GM23248 (cell line): ENCODE data around the gene TRPM3. TPM values are rescaled to one million over a fixed set of nuclear protein-coding genes. Genes with fewer than 3 reads are reported as not detected.

Experiments
- DNase-seq: peaks from one replicate; pipeline ENCODE4 v3.0.0-alpha.2; 2015
- H2AFZ ChIP-seq: fragments of 200-600 bp; sonication (generic); 2 replicates; pipeline ENCODE4 v1.6.1; 2016; ENCODE audit warnings: antibody characterized with exemption
- H3F3A ChIP-seq: fragments of 200-600 bp; sonication (generic); 2 replicates; pipeline ENCODE4 v1.6.1; 2016; ENCODE audit warnings: mild to moderate bottlenecking, antibody characterized with exemption, mixed run types; ENCODE audit not compliant: insufficient read depth
- H3K27ac ChIP-seq: fragments of 200-600 bp; sonication (generic); 2 replicates; pipeline ENCODE4 v1.5.1; 2016; ENCODE audit warnings: mild to moderate bottlenecking
- H3K27me3 ChIP-seq: fragments of 200-600 bp; sonication (generic); replicated peaks from 2 replicates; pipeline ENCODE4 v1.6.1; 2016; ENCODE audit warnings: mild to moderate bottlenecking; ENCODE audit not compliant: insufficient read depth
- H3K36me3 ChIP-seq: fragments of 200-600 bp; sonication (generic); 2 replicates; pipeline ENCODE4 v1.6.1; 2016; ENCODE audit warnings: low read depth, mild to moderate bottlenecking
- H3K4me1 ChIP-seq: fragments of 200-600 bp; sonication (generic); 2 replicates; pipeline ENCODE4 v1.6.1; 2016; ENCODE audit warnings: mild to moderate bottlenecking; ENCODE audit not compliant: insufficient read depth
- H3K4me2 ChIP-seq: fragments of 200-600 bp; sonication (generic); one replicate; pipeline ENCODE4 v1.6.1; 2016; ENCODE audit warnings: mild to moderate bottlenecking; ENCODE audit not compliant: unreplicated experiment
- H3K4me3 ChIP-seq: fragments of 200-600 bp; sonication (generic); 2 replicates; pipeline ENCODE4 v1.5.1; 2016; ENCODE audit warnings: mild to moderate bottlenecking
- H3K79me2 ChIP-seq: fragments of 200-600 bp; sonication (generic); 2 replicates; pipeline ENCODE4 v1.6.1; 2016; ENCODE audit warnings: mild to moderate bottlenecking; ENCODE audit not compliant: insufficient read depth
- H3K9ac ChIP-seq: fragments of 200-600 bp; sonication (generic); 2 replicates; pipeline ENCODE4 v1.6.1; 2016; ENCODE audit warnings: mild to moderate bottlenecking
- H3K9me2 ChIP-seq: fragments of 200-600 bp; sonication (generic); 2 replicates; pipeline ENCODE4 v1.6.1; 2016; ENCODE audit warnings: mixed run types, mild to moderate bottlenecking, moderate library complexity; ENCODE audit not compliant: insufficient read depth
- H3K9me3 ChIP-seq: fragments of 200-600 bp; sonication (generic); one replicate; pipeline ENCODE4 v1.6.1; 2017; ENCODE audit warnings: low read depth
- H4K20me1 ChIP-seq: fragments of 200-600 bp; sonication (generic); 2 replicates; pipeline ENCODE4 v1.6.0; 2016; ENCODE audit not compliant: insufficient read depth
- EZH2 ChIP-seq: fragments of 200-600 bp; sonication (generic); IDR thresholded peaks from 2 replicates; pipeline ENCODE4 v1.6.1; 2018; ENCODE audit warnings: antibody characterized with exemption, mild to moderate bottlenecking; ENCODE audit not compliant: insufficient read depth, poor library complexity, severe bottlenecking
- EZH2phosphoT487 ChIP-seq: fragments of 200-600 bp; sonication (generic); IDR thresholded peaks from 2 replicates; pipeline ENCODE4 v1.6.1; 2018; ENCODE audit warnings: antibody characterized with exemption, moderate library complexity, mild to moderate bottlenecking, low read depth; ENCODE audit not compliant: insufficient read depth
- WGBS, 2 experiments: methylation state at CpG; one replicate each; pipeline ENCODE4 v1.1.6; 2015 to 2017; ENCODE audit warnings: low lambda C conversion rate in 2 of 2, low coverage in 1 of 2; ENCODE audit errors: missing lambda C conversion rate in 2 of 2; 5-methylcytosine and 5-hydroxymethylcytosine counted together
- in situ Hi-C: fragments of 300-500 bp; cut with MboI; formaldehyde crosslinking; loops from 2 replicates; pipeline ENCODE4 v1.15.0; 2020
- polyA plus RNA-seq: library from polyadenylated mRNA; unstranded; fragments of >200 nt; fragmentation: Nextera tagmentation; extraction: Ambion mirVana; gene quantifications from 2 replicates; pipeline ENCODE4 v1.2.1, GENCODE V29; 2016
- total RNA-seq: library from RNA; depleted of rRNA; stranded (reverse); fragments of >200 nt; shearing (Covaris generic); gene quantifications from 2 replicates; pipeline ENCODE4 v1.2.3, GENCODE V29; 2014

Gene TRPM3
- total and polyA plus RNA-seq, 2 experiments from 2014 or later: not detected

- Histone ChIP-seq H3K27me3 (peaks cover 6% of the 10 kb centered on the region; the same call in 1 of the 2 replicates), H3F3A (no peaks in the 10 kb centered on the region), H3K9me2 (no peaks in the 10 kb centered on the region), H3K9ac (no peak overlapping the region), H3K4me1 (no peaks in the 10 kb centered on the region), H3K36me3 (no peaks in the 10 kb centered on the region), H3K9me3 (no peaks in the 10 kb centered on the region), H4K20me1 (no peaks in the 10 kb centered on the region), H3K27ac (no peak overlapping the region), H3K79me2 (no peaks in the 10 kb centered on the region), H2AFZ (no peak overlapping the region), H3K4me2 (no peak overlapping the region), H3K4me3 (no peak overlapping the region)
- DNase-seq: no peak
- 73 to 84% methylated on average over 16 of the region's 17 CpGs for WGBS, 2 experiments
- TF ChIP-seq EZH2phosphoT487 (no peak), EZH2 (no peak)
- in situ Hi-C loops: no loop called here
These were observed 502.6 kb downstream of the TRPM3 start for GRCh38 chr9:70618784-70619183.

DNA sequence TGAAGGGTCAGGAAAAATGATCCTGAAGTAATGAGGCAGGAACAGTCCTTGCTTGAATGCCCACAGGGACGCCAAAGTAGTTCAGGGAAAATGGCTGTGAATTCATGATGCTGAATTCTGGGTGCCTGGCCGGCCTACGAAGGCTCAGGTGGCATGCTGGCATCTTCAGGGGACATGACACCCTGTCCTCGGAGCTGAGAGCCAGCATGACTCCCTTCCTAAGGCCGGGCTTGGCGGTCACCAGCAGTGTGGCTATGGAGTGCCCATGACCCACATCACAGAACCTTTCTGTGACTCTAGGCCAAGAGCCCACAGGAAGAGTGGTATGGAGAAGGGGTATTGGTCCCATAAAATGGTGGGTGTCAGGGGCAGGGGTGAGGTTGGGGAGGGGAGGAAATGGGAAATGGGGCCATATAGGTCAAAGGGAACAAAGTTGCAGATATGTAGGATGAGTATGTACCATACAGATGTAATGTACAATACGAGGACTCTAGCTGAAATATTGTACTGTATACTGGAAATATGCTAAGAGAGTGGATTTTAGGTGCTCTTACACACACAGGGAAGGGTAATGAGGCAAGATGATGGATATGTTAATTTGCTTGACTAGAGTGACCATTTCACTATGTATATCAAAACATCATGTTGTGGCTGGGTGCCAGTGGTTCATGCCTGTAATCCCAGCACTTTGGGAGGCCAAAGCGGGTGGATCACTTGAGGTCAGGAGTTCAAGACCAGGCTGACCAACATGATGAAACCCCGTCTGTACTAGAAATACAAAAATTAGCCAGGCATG, 504.2 kb downstream of the TRPM3 start:
- H3K9ac ChIP-seq: no peak overlapping the region
- H3K27ac ChIP-seq: no peak overlapping the region
- no peak for DNase-seq
- H3K36me3 ChIP-seq: no peaks in the 10 kb centered on the region
- H3K4me3 ChIP-seq: no peak overlapping the region
- no peaks in the 10 kb centered on the region for H4K20me1 ChIP-seq
- TF ChIP-seq EZH2phosphoT487: no peak
- TF ChIP-seq EZH2: no peak
- WGBS, 2 experiments: 76 to 85% methylated on average over 9 of the region's 9 CpGs
- 0 out of 2 replicates have a peak, but pooled peaks cover under 1% of the 10 kb centered on the region for H3K27me3 ChIP-seq
- no peak overlapping the region for H3K4me2 ChIP-seq
- in situ Hi-C loops: no loop called here
- no peaks in the 10 kb centered on the region for H3K9me3 ChIP-seq
- no peaks in the 10 kb centered on the region for H3K79me2 ChIP-seq
- H2AFZ ChIP-seq: no peak overlapping the region
- H3F3A ChIP-seq: no peaks in the 10 kb centered on the region
- no peaks in the 10 kb centered on the region for H3K4me1 ChIP-seq
- no peaks in the 10 kb centered on the region for H3K9me2 ChIP-seq

DNA sequence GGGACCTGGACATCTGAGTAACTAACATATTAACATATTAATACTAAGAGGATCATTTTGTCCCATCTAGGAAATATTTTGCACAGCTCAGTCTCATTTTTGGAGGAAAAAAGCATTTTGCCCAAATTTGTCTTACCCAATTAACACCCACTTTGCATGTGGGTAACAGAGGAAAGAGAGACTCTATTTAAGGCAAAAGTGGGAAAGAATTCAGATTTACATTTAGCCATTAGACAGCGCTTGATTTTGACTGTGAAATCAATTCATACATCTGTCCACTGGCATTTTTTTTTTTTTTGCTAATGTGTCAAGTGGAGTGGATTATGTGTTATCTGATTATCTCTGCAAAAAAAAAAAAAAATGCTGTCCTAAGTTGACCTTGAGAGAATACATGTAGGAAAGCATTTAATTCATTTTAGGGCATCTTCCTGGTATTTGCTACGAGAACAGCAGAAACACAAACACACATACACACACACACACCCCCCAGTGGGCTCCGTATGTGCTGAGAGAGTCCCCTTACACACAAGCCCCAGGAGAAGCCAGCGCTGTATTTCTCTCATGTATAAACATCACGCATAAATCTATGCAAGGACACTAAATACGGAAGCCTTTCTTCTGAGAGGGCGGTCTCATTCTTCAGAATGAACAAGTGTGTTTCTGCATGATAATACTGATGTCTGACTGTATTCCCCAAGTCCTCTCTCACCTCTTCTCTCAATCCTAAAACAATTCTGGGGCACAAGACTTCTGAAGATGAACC, 505.0 kb downstream of the TRPM3 start:
- in situ Hi-C loops: no loop called here
- Histone ChIP-seq H3K9me3 (no peaks in the 10 kb centered on the region), H3K27ac (no peak overlapping the region), H3K9me2 (no peaks in the 10 kb centered on the region), H3K36me3 (no peaks in the 10 kb centered on the region), H3K4me2 (no peak overlapping the region), H3K27me3 (no peaks in the 10 kb centered on the region), H3K9ac (no peak overlapping the region), H3K4me1 (no peaks in the 10 kb centered on the region), H2AFZ (no peak overlapping the region), H4K20me1 (no peaks in the 10 kb centered on the region), H3K4me3 (no peak overlapping the region), H3K79me2 (no peaks in the 10 kb centered on the region), H3F3A (no peaks in the 10 kb centered on the region)
- DNase-seq: no peak
- 81% methylated on average over 7 of the region's 7 CpGs for WGBS, 2 experiments
- TF ChIP-seq EZH2: no peak
- no peak for TF ChIP-seq EZH2phosphoT487

GRCh38 chr9:70615464-70616138, 505.8 kb downstream of the TRPM3 start:
- H3K4me1 ChIP-seq: no peaks in the 10 kb centered on the region
- DNase-seq: no peak
- no peaks in the 10 kb centered on the region for H4K20me1 ChIP-seq
- no peak overlapping the region for H3K4me2 ChIP-seq
- H3K9me2 ChIP-seq: no peaks in the 10 kb centered on the region
- TF ChIP-seq EZH2: no peak
- TF ChIP-seq EZH2phosphoT487: no peak
- no peaks in the 10 kb centered on the region for H3F3A ChIP-seq
- in situ Hi-C loops: no loop called here
- H2AFZ ChIP-seq: no peak overlapping the region
- H3K36me3 ChIP-seq: no peaks in the 10 kb centered on the region
- H3K9ac ChIP-seq: no peak overlapping the region
- H3K79me2 ChIP-seq: no peaks in the 10 kb centered on the region
- no peaks in the 10 kb centered on the region for H3K27me3 ChIP-seq
- H3K27ac ChIP-seq: no peak overlapping the region
- WGBS, 2 experiments: 46 to 47% methylated on average over 4 of the region's 4 CpGs
- H3K4me3 ChIP-seq: no peak overlapping the region
- H3K9me3 ChIP-seq: no peaks in the 10 kb centered on the region
